HepG2 (cell line): Measurements from ENCODE around the gene ANKRD6. TPM values are rescaled to one million over a fixed set of nuclear protein-coding genes. Genes with fewer than 3 reads are reported as not detected.

ENCODE experiments used
- ATAC-seq: fragments of 200-7000 bp; cut with Tn5 transposase; 3 replicates; pipeline ENCODE4 v1.9.1; 2020; ENCODE audit warnings: mild to moderate bottlenecking, moderate library complexity
- BruUV-seq: library from RNA; stranded (reverse); fragments of 400-500 nt; replicated peaks from 2 replicates; lab custom pipeline; 2021; lab: Mats Ljungman, UMichigan
- CTCF ChIA-PET: fragments of 300-600 bp; formaldehyde crosslinking; extraction: SDS; loops from one replicate; lab custom pipeline; 2021; ENCODE audit warnings: low total read pairs, inconsistent platforms, low intra/inter-chr PET ratio; lab: Yijun Ruan, JAX
- POLR2A ChIA-PET: fragments of 350-600 bp; sonication (Branson Sonifier 250); formaldehyde crosslinking; loops from one replicate; lab custom pipeline; 2020; ENCODE audit warnings: antibody characterized with exemption, inconsistent platforms; lab: Yijun Ruan, JAX
- DNase-seq: peaks from one replicate; pipeline ENCODE4 v3.0.0-alpha.2; 2015; ENCODE audit warnings: low spot score
- FAIRE-seq: peaks from 3 replicates; lab custom pipeline; 2011; peaks lifted over from hg19 to GRCh38; lab: Jason Lieb, UNC
- H2AFZ ChIP-seq: one replicate; pipeline ENCODE4 v1.6.1; 2011; ENCODE audit warnings: low read length, inconsistent platforms
- H3K27ac ChIP-seq: fragments of 300-600 bp; 3 replicates; pipeline ENCODE4 v1.8.0; 2011; ENCODE audit warnings: mixed run types, mild to moderate bottlenecking, mixed read lengths, low read length, inconsistent platforms; ENCODE audit not compliant: insufficient read depth; ENCODE audit errors: extremely low read length
- H3K27me3 ChIP-seq, 2 experiments: fragments of 200-600 bp in 1 of 2; 2 replicates in 1 of 2; 3 replicates in 1 of 2; pipeline versions ENCODE4 v1.6.0 to v1.8.0; 2011; ENCODE audit warnings: low read length in 2 of 2, mild to moderate bottlenecking in 2 of 2, moderate library complexity in 2 of 2, inconsistent platforms in 1 of 2; ENCODE audit not compliant: insufficient read depth in 2 of 2, control insufficient read depth in 1 of 2
- H3K36me3 ChIP-seq, 2 experiments: fragments of 200-600 bp in 1 of 2; replicated peaks in 1 of 2; 2 replicates in 1 of 2; 3 replicates in 1 of 2; pipeline versions ENCODE4 v1.5.1 to v1.8.0; 2011; ENCODE audit warnings: low read length in 2 of 2, inconsistent platforms in 1 of 2; ENCODE audit not compliant: insufficient read depth in 2 of 2, control insufficient read depth in 1 of 2
- H3K4me1 ChIP-seq: 2 replicates; pipeline ENCODE4 v1.5.1; 2012; ENCODE audit warnings: low read length, inconsistent platforms; ENCODE audit not compliant: insufficient read depth
- H3K4me2 ChIP-seq: 2 replicates; pipeline ENCODE4 v1.6.0; 2011; ENCODE audit warnings: low read depth, low read length, inconsistent platforms
- H3K4me3 ChIP-seq, 3 experiments: fragments of 200-600 bp in 1 of 3; sonication (generic), shearing (Covaris generic) in 1 of 3; replicated peaks in 1 of 3; 2 replicates each; pipeline ENCODE4 v1.5.1; 2011 to 2016; ENCODE audit warnings: low read length in 3 of 3, inconsistent platforms in 2 of 3, low read depth in 2 of 3, mild to moderate bottlenecking in 2 of 3, control low read depth in 1 of 3, mixed read lengths in 1 of 3; ENCODE audit not compliant: insufficient read depth in 1 of 3
- H3K79me2 ChIP-seq: one replicate; pipeline ENCODE4 v1.6.1; 2011; ENCODE audit warnings: low read length, inconsistent platforms; ENCODE audit not compliant: insufficient read depth
- H3K9ac ChIP-seq: 2 replicates; pipeline ENCODE4 v1.6.0; 2011; ENCODE audit warnings: mild to moderate bottlenecking, low read depth, low read length, inconsistent platforms; ENCODE audit not compliant: insufficient read depth
- H3K9me3 ChIP-seq: 2 replicates; pipeline ENCODE4 v1.5.1; 2012; ENCODE audit warnings: mild to moderate bottlenecking, low read length
- H4K20me1 ChIP-seq: 2 replicates; pipeline ENCODE4 v1.6.0; 2011; ENCODE audit warnings: inconsistent platforms, mild to moderate bottlenecking, low read length, moderate library complexity; ENCODE audit not compliant: insufficient read depth
- ETV5 ChIP-seq: IDR thresholded peaks from 2 replicates; pipeline ENCODE4 v1.6.1; 2018; ENCODE audit warnings: missing biosample characterization, missing genetic modification reagents, inconsistent platforms, borderline replicate concordance
- KLF12 ChIP-seq: sonication (generic); formaldehyde crosslinking; IDR thresholded peaks from 2 replicates; pipeline ENCODE4 v1.4.0; 2020; ENCODE audit warnings: missing genetic modification reagents, borderline replicate concordance
- MAFK ChIP-seq, 2 experiments: IDR thresholded peaks in 1 of 2; conservative IDR thresholded peaks in 1 of 2; 2 replicates each; pipeline ENCODE4 v1.6.1; 2011; ENCODE audit warnings: improper control_type of control experiment in 2 of 2, low read length in 2 of 2
- NFAT5 ChIP-seq: sonication (generic); formaldehyde crosslinking; IDR thresholded peaks from 2 replicates; pipeline ENCODE4 v1.4.0; 2020; ENCODE audit warnings: missing genetic modification reagents
- NONO ChIP-seq, 2 experiments: fragments of 450-650 bp in 1 of 2; sonication (generic) in 1 of 2; formaldehyde crosslinking in 1 of 2; IDR thresholded peaks in 1 of 2; conservative IDR thresholded peaks in 1 of 2; 2 replicates each; pipeline versions ENCODE4 v1.6.1 to v1.8.0; 2017 to 2022; ENCODE audit warnings: mild to moderate bottlenecking in 1 of 2, missing genetic modification reagents in 1 of 2, moderate library complexity in 1 of 2
- PHB2 ChIP-seq: fragments of 450-650 bp; IDR thresholded peaks from 2 replicates; pipeline ENCODE4 v1.6.1; 2018; ENCODE audit not compliant: partially characterized antibody
- THAP11 ChIP-seq: IDR thresholded peaks from 2 replicates; pipeline ENCODE4 v1.6.1; 2016; ENCODE audit warnings: missing biosample characterization, missing genetic modification reagents
- UBTF ChIP-seq: sonication (generic); formaldehyde crosslinking; IDR thresholded peaks from 2 replicates; pipeline ENCODE4 v1.4.0; 2020; ENCODE audit warnings: mild to moderate bottlenecking, missing genetic modification reagents
- ZBTB10 ChIP-seq: sonication (generic); formaldehyde crosslinking; IDR thresholded peaks from 2 replicates; pipeline ENCODE4 v1.4.0; 2020; ENCODE audit warnings: missing genetic modification reagents, borderline replicate concordance
- ZFP37 ChIP-seq: sonication (generic); formaldehyde crosslinking; IDR thresholded peaks from 2 replicates; pipeline ENCODE4 v1.4.0; 2020; ENCODE audit warnings: missing genetic modification reagents, borderline replicate concordance
- ZNF12 ChIP-seq: sonication (generic); formaldehyde crosslinking; IDR thresholded peaks from 2 replicates; pipeline ENCODE4 v1.5.0; 2020; ENCODE audit warnings: missing genetic modification reagents
- ZNF572 ChIP-seq: sonication (generic); formaldehyde crosslinking; IDR thresholded peaks from 2 replicates; pipeline ENCODE4 v1.5.1; 2020; ENCODE audit warnings: mild to moderate bottlenecking, missing genetic modification reagents
- ZNF674 ChIP-seq: sonication (generic); formaldehyde crosslinking; IDR thresholded peaks from 2 replicates; pipeline ENCODE4 v1.5.0; 2020; ENCODE audit warnings: low read depth, mild to moderate bottlenecking, missing genetic modification reagents
- WGBS: methylation state at CpG from one replicate; pipeline ENCODE4 v1.1.6; 2017; ENCODE audit warnings: low lambda C conversion rate; 5-methylcytosine and 5-hydroxymethylcytosine counted together
- in situ Hi-C: cut with HindIII; loops from 2 replicates; pipeline ENCODE4 v1.10.0; 2017; ENCODE audit warnings: low pct_unique_long_range_greater_than_20kb; ENCODE audit not compliant: extremely low pct_ligation_motif_present
- intact Hi-C: fragments of 100-400 bp; cut with micrococcal nuclease; formaldehyde crosslinking; loops from one replicate; pipeline ENCODE4 v1.10.0; 2022; ENCODE audit not compliant: unreplicated experiment
- polyA plus RNA-seq, 8 experiments: library from polyadenylated mRNA; depleted of rRNA in 3 of 8; stranded (reverse) in 7 of 8; unstranded in 1 of 8; fragments of >200 nt; fragmentation: Illumina TruSeq in 4 of 8; extraction: Trizol in 4 of 8; gene quantifications; 2 replicates each; pipeline versions ENCODE4 v1.2.1 to v1.2.3, GENCODE V29; 2011 to 2016; ENCODE audit warnings: low read depth in 4 of 8, missing spikeins in 1 of 8, mixed read lengths in 1 of 8; ENCODE audit not compliant: insufficient read depth in 1 of 8
- total RNA-seq, 5 experiments: library from RNA; depleted of rRNA; stranded (reverse); fragments of >200 nt; fragmentation: Illumina TruSeq; extraction: Trizol; gene quantifications; 2 replicates each; pipeline ENCODE4 v1.2.3, GENCODE V29; 2016; ENCODE audit warnings: low read depth in 1 of 5

ANKRD6 gene
- total and polyA plus RNA-seq, 2 of the 13 experiments (the other 11 are each of a cell fraction or from before 2014, with no cell fraction given), result 0.18 to 0.36 TPM

GRCh38 chr6:89432875-89433251 is at the start of gene ANKRD6 (continued):
- TF ChIP-seq UBTF (CRISPR knock-in tag) (peak; percentile 35; the same call in 1 of the 2 replicates), ZNF674 (no peak), NONO (IDR thresholded peaks at IDR 0.05) (no peak), NONO (CRISPR knock-in tag; conservative IDR thresholded peaks at IDR 0.05) (no peak), THAP11 (CRISPR knock-in tag) (peak; percentile 24; the same call in 1 of the 2 replicates), ZFP37 (CRISPR knock-in tag) (no peak)

GRCh38 chr6:89385156-89385667 is 47.7 kb upstream of the ANKRD6 start:
- 43% methylated on average over 5 of the region's 5 CpGs for WGBS
- H3K27ac ChIP-seq, result no peak overlapping the region
- H3K36me3 ChIP-seq, result no peaks in the 10 kb centered on the region
- ATAC-seq (no peak), FAIRE-seq (no peak), DNase-seq (no peak)
- H3K27me3 ChIP-seq, result no peaks in the 10 kb centered on the region; a peak in 1 of 5 replicates
- BruUV-seq, result no TSS peak
- intact Hi-C loops (no loop called here), in situ Hi-C loops (no loop called here)
- no peaks in the 10 kb centered on the region for H3K79me2 ChIP-seq
- H3K4me2 ChIP-seq, result no peak overlapping the region
- ChIA-PET POLR2A (no interaction called here), CTCF (no interaction called here)
- no peak overlapping the region for H3K4me3 ChIP-seq
- H2AFZ ChIP-seq, result no peak overlapping the region
- H3K4me1 ChIP-seq, result no peaks in the 10 kb centered on the region
- H3K9ac ChIP-seq, result no peak overlapping the region
- H4K20me1 ChIP-seq, result no peaks in the 10 kb centered on the region
- no peaks in the 10 kb centered on the region for H3K9me3 ChIP-seq
- no peak for TF ChIP-seq ZNF572 (CRISPR knock-in tag)
- peak; percentile 49 to 74 for TF ChIP-seq MAFK (conservative IDR thresholded peaks at IDR 0.05 in 1 of 2, IDR thresholded peaks at IDR 0.05 in 1 of 2; ENCODE audit: low read length in 2 of 2)
- TF ChIP-seq ZNF12 (CRISPR knock-in tag), result no peak
- TF ChIP-seq ZBTB10, result no peak
- TF ChIP-seq NFAT5 (CRISPR knock-in tag), result no peak
- TF ChIP-seq KLF12 (CRISPR knock-in tag), result no peak
- no peak for TF ChIP-seq ETV5
- no peak for TF ChIP-seq PHB2
